ENCODE results near the gene PRAMEF12.

DNA sequence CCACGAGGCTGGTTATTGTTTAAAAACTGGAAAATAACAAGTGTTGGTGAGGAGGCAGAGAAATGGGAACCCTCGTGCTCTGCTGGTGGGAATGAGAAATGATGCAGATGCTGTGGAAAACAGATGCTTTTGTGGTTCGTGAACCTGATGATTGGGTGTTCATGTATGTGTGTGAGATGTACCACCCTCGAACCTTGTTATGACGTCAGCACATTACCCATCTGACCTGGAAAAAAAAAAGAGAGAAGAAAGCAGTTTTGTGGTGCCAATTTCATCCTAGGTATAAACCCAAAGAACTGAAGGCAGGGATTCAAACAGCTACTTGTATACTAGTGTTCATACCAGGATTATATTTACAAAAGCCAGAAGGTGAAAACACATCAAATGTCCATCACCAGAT is 33.9 kb upstream of the PRAMEF12 start:
- TF ChIP-seq, protein P1, sequence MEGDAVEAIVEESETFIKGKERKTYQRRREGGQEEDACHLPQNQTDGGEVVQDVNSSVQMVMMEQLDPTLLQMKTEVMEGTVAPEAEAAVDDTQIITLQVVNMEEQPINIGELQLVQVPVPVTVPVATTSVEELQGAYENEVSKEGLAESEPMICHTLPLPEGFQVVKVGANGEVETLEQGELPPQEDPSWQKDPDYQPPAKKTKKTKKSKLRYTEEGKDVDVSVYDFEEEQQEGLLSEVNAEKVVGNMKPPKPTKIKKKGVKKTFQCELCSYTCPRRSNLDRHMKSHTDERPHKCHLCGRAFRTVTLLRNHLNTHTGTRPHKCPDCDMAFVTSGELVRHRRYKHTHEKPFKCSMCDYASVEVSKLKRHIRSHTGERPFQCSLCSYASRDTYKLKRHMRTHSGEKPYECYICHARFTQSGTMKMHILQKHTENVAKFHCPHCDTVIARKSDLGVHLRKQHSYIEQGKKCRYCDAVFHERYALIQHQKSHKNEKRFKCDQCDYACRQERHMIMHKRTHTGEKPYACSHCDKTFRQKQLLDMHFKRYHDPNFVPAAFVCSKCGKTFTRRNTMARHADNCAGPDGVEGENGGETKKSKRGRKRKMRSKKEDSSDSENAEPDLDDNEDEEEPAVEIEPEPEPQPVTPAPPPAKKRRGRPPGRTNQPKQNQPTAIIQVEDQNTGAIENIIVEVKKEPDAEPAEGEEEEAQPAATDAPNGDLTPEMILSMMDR (IDR thresholded peaks at IDR 0.05): no peak
- TF ChIP-seq POLR2A (IDR thresholded peaks at IDR 0.05) (no peak), POLR2AphosphoS5 (IDR thresholded peaks at IDR 0.05) (no peak)
